Spleen (tissue), 13 donors: Measurements from ENCODE around the gene CXCR4. TPM values are rescaled to one million over a fixed set of nuclear protein-coding genes. Genes with fewer than 3 reads are reported as not detected.

Experiments used
- DNase-seq: peaks from one replicate; pipeline ENCODE4 v3.0.0-alpha.2; 2020
- H3K27ac ChIP-seq, 8 donors: fragments of 200-600 bp; sonication (generic) in 7 of 8; 1 replicate in 4 of 8; 2 replicates in 4 of 8; pipeline versions ENCODE4 v1.5.0 to v1.8.0; 2016 to 2021; ENCODE audit warnings: inconsistent platforms in 4 of 8, mild to moderate bottlenecking in 4 of 8, moderate library complexity in 1 of 8
- H3K27me3 ChIP-seq, 7 donors: fragments of 200-600 bp; sonication (generic) in 6 of 7; replicated peaks in 1 of 7; 1 replicate in 4 of 7; 2 replicates in 3 of 7; pipeline versions ENCODE4 v1.5.0 to v1.8.0; 2016 to 2021; ENCODE audit warnings: inconsistent platforms in 3 of 7, mild to moderate bottlenecking in 1 of 7
- H3K36me3 ChIP-seq, 6 donors: fragments of 200-600 bp; sonication (generic) in 5 of 6; 1 replicate in 4 of 6; 2 replicates in 2 of 6; pipeline versions ENCODE4 v1.5.0 to v1.8.0; 2016 to 2021; ENCODE audit warnings: inconsistent platforms in 2 of 6
- H3K4me1 ChIP-seq, 6 donors: fragments of 200-600 bp; sonication (generic) in 5 of 6; 1 replicate in 3 of 6; 2 replicates in 3 of 6; pipeline versions ENCODE4 v1.5.0 to v1.8.0; 2016 to 2021; ENCODE audit warnings: inconsistent platforms in 3 of 6
- H3K4me3 ChIP-seq, 8 donors: fragments of 200-600 bp; sonication (generic) in 7 of 8; 1 replicate in 4 of 8; 2 replicates in 4 of 8; pipeline versions ENCODE4 v1.5.0 to v1.8.0; 2016 to 2021; ENCODE audit warnings: inconsistent platforms in 4 of 8, mild to moderate bottlenecking in 4 of 8, moderate library complexity in 2 of 8
- H3K9me3 ChIP-seq, 8 donors: fragments of 200-600 bp; sonication (generic) in 7 of 8; 1 replicate in 4 of 8; 2 replicates in 4 of 8; pipeline versions ENCODE4 v1.5.0 to v1.8.0; 2016 to 2021; ENCODE audit warnings: inconsistent platforms in 4 of 8
- POLR2A ChIP-seq, 3 donors: fragments of 450-650 bp; IDR thresholded peaks; one replicate each; pipeline ENCODE4 v1.5.1; 2017; ENCODE audit warnings: antibody characterized with exemption in 3 of 3, mild to moderate bottlenecking in 1 of 3
- POLR2AphosphoS5 ChIP-seq, 3 donors: sonication (generic); formaldehyde crosslinking; IDR thresholded peaks; one replicate each; pipeline ENCODE4 v1.5.1; 2017; ENCODE audit warnings: antibody characterized with exemption in 3 of 3
- WGBS, 5 donors: extraction: QIAGEN DNeasy Blood & Tissue Kit in 3 of 5; methylation state at CpG; one replicate each; pipeline versions ENCODE4 v1.1.5 to v1.1.7; 2013 to 2018; 5-methylcytosine and 5-hydroxymethylcytosine counted together
- intact Hi-C: fragments of 100-400 bp; cut with DNase I; formaldehyde crosslinking; loops from one replicate; pipeline ENCODE4 v1.15.0; 2023; ENCODE audit warnings: low total_unique reads
- long read RNA-seq, 2 donors: transcript quantifications; one replicate each; lab custom pipeline, GENCODE V29; 2026
- polyA plus RNA-seq, 3 donors: library from polyadenylated mRNA; stranded (reverse); fragments of 200-250 nt; gene quantifications; one replicate each; pipeline ENCODE4 v1.2.1, GENCODE V29; 2013
- total RNA-seq, 7 donors: library from RNA; depleted of rRNA in 3 of 7; stranded (reverse); fragments of >200 nt in 3 of 7; fragmentation: NEBNext Ultra II Directional in 4 of 7; extraction: Animal tissue kit (Norgen Biotek cat#: 25700) in 4 of 7; gene quantifications; one replicate each; pipeline versions ENCODE4 v1.1.0 to v1.2.1, GENCODE V29; 2016 to 2021
- TF ChIP-seq, protein P1 (sequence below), 11 experiments: fragments of 200-600 bp in 7 of 11; fragments of 450-650 bp in 4 of 11; sonication (generic) in 4 of 11; IDR thresholded peaks in 8 of 11; conservative IDR thresholded peaks in 3 of 11; 1 replicate in 7 of 11; 2 replicates in 4 of 11; pipeline versions ENCODE4 v1.4.0 to v1.8.0; 2016 to 2021; ENCODE audit warnings: antibody characterized with exemption in 11 of 11, inconsistent platforms in 4 of 11, mild to moderate bottlenecking in 1 of 11
- donor health status: healthy with polysubstance abuse.
- donor health status: DM: no; HTN: no; CAD: no; lungs with moderate emphysema.
- donor health status: DM: no; HTN: no; CAD: no.
- donor health status: Bipolar disorder and iron deficiency.
- donor health status: healthy.
- donor health status: DM: no; HTN: no; CAD: no.
- donor health status: DM: yes; HTN: yes; CAD: no.

Gene CXCR4
- total RNA-seq (100 to 1,000 TPM; 204 to 499 (median 323) TPM), polyA plus RNA-seq (100 to 1,000 TPM; 274 to 626 (median 286) TPM)
- long read RNA-seq, donor 1, transcript CXCR4-201 (2 exons, 1,682 nt), result major isoform, 33 of 42 reads
- long read RNA-seq, donor 1, transcript CXCR4-202 (1 exons, 1,895 nt), result minor isoform, 9 of 42 reads
- long read RNA-seq, donor 1, partial matches to known transcripts, result 0 of 42 reads
- long read RNA-seq, donor 1, other reads (novel, unspliced or antisense), result 0 of 42 reads
- long read RNA-seq, donor 2, transcript CXCR4-201 (2 exons, 1,682 nt), result major isoform, 24 of 35 reads
- long read RNA-seq, donor 2, transcript CXCR4-202 (1 exons, 1,895 nt), result minor isoform, 11 of 35 reads
- long read RNA-seq, donor 2, partial matches to known transcripts, result 0 of 35 reads
- long read RNA-seq, donor 2, other reads (novel, unspliced or antisense), result 0 of 35 reads

- H3K9me3 ChIP-seq, result no peaks in the 10 kb centered on the region
- peak within 1 kb of the TSS; percentile 91 to 98 (median 94) for H3K27ac ChIP-seq
- intact Hi-C loops, result loop anchor here (10.0 kb wide), 1 partner anchor 257 kb away; no protein-coding TSS in a partner anchor
- H3K4me1 ChIP-seq, result peaks cover 10 to 91% (median 75%) of the 10 kb centered on the region in 6 donors
- peak; percentile 98 for DNase-seq
- 0 to 2% (median 1%) methylated on average over 34 to 50 of the region's 50 CpGs for WGBS, 5 donors
- H3K36me3 ChIP-seq, result peaks cover 0 to 38% (median 24%) of the 10 kb centered on the region in 6 donors
- peaks cover 0 to 11% (median 4%) of the 10 kb centered on the region in 7 donors for H3K27me3 ChIP-seq
- peak; percentile 97 to 100 (median 100) for TF ChIP-seq POLR2AphosphoS5 (IDR thresholded peaks at IDR 0.05)
- TF ChIP-seq, protein P1, sequence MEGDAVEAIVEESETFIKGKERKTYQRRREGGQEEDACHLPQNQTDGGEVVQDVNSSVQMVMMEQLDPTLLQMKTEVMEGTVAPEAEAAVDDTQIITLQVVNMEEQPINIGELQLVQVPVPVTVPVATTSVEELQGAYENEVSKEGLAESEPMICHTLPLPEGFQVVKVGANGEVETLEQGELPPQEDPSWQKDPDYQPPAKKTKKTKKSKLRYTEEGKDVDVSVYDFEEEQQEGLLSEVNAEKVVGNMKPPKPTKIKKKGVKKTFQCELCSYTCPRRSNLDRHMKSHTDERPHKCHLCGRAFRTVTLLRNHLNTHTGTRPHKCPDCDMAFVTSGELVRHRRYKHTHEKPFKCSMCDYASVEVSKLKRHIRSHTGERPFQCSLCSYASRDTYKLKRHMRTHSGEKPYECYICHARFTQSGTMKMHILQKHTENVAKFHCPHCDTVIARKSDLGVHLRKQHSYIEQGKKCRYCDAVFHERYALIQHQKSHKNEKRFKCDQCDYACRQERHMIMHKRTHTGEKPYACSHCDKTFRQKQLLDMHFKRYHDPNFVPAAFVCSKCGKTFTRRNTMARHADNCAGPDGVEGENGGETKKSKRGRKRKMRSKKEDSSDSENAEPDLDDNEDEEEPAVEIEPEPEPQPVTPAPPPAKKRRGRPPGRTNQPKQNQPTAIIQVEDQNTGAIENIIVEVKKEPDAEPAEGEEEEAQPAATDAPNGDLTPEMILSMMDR (IDR thresholded peaks at IDR 0.05 in 8 of 11, conservative IDR thresholded peaks at IDR 0.05 in 3 of 11), result peak in 2 of 11 experiments; percentile 8 to 17
- peak; percentile 96 to 99 (median 99) for TF ChIP-seq POLR2A (IDR thresholded peaks at IDR 0.05)
- peak within 1 kb of the TSS; percentile 64 to 89 (median 73) for H3K4me3 ChIP-seq
These were observed at the start of gene CXCR4 for GRCh38 chr2:136117909-136118818. CXCR4 (minus strand) TSS chr2:136118149; CDS start chr2:136118060, 89 bp downstream.

DNA sequence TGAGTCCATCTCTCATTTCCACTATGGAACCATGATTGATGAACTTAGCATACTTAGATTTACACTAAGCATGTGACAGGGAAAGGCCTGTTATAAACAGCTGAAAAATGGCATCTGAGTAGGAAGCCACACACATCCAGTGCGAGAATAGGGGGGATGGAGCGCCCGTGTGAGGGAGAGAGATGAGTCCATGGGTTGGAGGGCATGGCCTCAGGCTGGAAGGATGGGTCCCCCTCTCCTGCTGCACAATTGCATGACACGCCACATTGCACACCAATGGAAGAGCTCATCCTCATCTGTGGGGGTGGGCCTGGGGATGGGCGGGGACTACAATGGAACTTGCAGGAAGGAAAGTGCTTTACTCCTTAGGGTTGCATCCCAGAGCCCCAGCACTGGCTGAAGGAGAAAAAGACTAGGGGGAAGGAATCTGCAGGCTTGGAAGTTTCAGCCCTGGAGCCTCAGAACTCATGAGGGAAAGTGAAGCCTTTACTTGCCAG, 46.4 kb upstream of the CXCR4 start:
- Histone ChIP-seq H3K4me3 (no peak overlapping the region), H3K36me3 (no peaks in the 10 kb centered on the region), H3K27me3 (no peaks in the 10 kb centered on the region), H3K27ac (no peak overlapping the region), H3K9me3 (peaks cover 0 to 4% (median 0%) of the 10 kb centered on the region in 8 donors), H3K4me1 (peaks cover 0 to 29% (median 8%) of the 10 kb centered on the region in 6 donors)
- WGBS, 5 donors, result 92 to 98% (median 97%) methylated on average over 5 of the region's 5 CpGs
- no peak for DNase-seq
- intact Hi-C loops, result no loop called here
- TF ChIP-seq POLR2A (IDR thresholded peaks at IDR 0.05) (no peak), POLR2AphosphoS5 (IDR thresholded peaks at IDR 0.05) (no peak)
- TF ChIP-seq, protein P1 (IDR thresholded peaks at IDR 0.05 in 8 of 11, conservative IDR thresholded peaks at IDR 0.05 in 3 of 11), result no peak

GRCh38 chr2:136162438-136162837, 44.5 kb upstream of the CXCR4 start:
- WGBS, 5 donors, result 8 to 21% (median 13%) methylated on average over 1 of the region's 1 CpG
- intact Hi-C loops, result no loop called here

More at GRCh38 chr2:136162438-136162837, 44.5 kb upstream of the CXCR4 start:
- H3K27me3 ChIP-seq, result no peaks in the 10 kb centered on the region
- DNase-seq, result no peak
- H3K36me3 ChIP-seq, result no peaks in the 10 kb centered on the region
- TF ChIP-seq POLR2A (IDR thresholded peaks at IDR 0.05) (no peak), POLR2AphosphoS5 (IDR thresholded peaks at IDR 0.05) (no peak)
- TF ChIP-seq, protein P1 (IDR thresholded peaks at IDR 0.05 in 8 of 11, conservative IDR thresholded peaks at IDR 0.05 in 3 of 11), result no peak
- no peak overlapping the region for H3K4me3 ChIP-seq
- peaks cover 0 to 10% (median 2%) of the 10 kb centered on the region in 6 donors for H3K4me1 ChIP-seq
- peak overlapping the region in 3 of 8 donors; percentile 12 to 69 (median 38) for H3K27ac ChIP-seq
- H3K9me3 ChIP-seq, result peaks cover 0 to 4% (median 0%) of the 10 kb centered on the region in 8 donors
